Superior temporal gyrus (tissue), 1 donor: ENCODE results near the gene IKZF4.
"Not testable (repeated sequence)": the region's sequence is repeated elsewhere in the genome, so short reads cannot be mapped to it uniquely, and the experiment has no call there.

Experiments used
- DNase-seq: peaks from one replicate; pipeline ENCODE4 v3.0.0-alpha.2; 2016; ENCODE audit errors: extremely low spot score

The IKZF4 gene

DNA sequence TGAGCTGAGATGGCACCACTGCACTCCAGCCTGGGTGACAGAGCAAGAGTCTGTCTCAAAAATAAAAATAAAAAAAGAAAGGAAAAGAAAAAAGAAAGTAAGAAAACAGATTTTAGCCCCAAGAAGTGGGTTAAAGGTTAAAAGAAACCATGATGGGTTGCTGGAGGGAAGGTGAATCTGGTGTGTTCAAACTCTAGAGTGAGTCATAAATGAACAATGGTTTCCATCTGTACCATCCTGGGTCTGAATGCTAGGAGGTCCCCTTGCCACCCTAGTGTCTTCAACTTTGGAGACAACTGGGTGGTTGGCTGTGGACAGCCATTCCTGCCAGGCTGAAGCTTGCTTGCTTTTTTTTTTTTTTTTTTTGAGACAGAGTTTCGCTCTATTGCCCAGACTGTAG lies 19.3 kb downstream of the IKZF4 start:
- no peak for DNase-seq

GRCh38 chr12:56040963-56041551 lies 20.2 kb downstream of the IKZF4 start:
- DNase-seq = no peak

GRCh38 chr12:56041552-56042429 lies 20.9 kb downstream of the IKZF4 start, which contains the start of gene RPS26:
Gene RPS26, plus strand, starts transcription at chr12:56041918. Its CDS starts 249 bp downstream, at chr12:56042167.
- DNase-seq = peak; percentile 98

DNA sequence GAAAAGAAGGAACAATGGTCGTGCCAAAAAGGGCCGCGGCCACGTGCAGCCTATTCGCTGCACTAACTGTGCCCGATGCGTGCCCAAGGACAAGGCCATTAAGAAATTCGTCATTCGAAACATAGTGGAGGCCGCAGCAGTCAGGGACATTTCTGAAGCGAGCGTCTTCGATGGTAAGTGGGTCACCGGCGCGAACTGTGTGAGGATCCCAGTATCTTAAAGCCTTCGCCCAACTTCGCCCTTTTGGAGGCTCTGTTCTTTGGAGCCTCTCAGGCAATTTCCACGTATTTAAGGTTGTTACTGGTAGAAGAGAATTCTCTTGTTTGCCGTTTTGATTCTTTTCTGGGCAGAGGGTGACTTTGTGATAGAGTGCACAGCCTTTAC lies 21.6 kb downstream of the IKZF4 start:
- not testable (repeated sequence) for DNase-seq

DNA sequence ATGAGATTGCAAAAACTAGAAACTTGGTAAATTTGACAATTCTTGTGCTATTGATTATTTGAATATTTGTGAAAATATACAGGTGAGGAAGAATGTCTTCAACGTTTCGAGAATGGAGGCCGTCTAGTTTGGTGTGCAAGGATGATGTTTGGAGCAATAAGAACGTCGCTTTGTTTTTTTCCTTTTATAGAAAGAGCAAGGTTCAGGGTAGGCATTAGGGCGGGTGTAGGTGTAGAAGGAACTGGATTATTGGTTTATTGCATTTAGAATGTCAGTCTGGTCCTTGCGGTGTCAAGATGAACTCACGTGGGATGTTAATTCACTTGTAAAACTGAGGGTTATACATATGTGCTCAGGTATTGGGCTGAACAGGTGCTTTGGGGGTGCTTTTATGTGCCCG lies 22.0 kb downstream of the IKZF4 start:
- DNase-seq = no peak

DNA sequence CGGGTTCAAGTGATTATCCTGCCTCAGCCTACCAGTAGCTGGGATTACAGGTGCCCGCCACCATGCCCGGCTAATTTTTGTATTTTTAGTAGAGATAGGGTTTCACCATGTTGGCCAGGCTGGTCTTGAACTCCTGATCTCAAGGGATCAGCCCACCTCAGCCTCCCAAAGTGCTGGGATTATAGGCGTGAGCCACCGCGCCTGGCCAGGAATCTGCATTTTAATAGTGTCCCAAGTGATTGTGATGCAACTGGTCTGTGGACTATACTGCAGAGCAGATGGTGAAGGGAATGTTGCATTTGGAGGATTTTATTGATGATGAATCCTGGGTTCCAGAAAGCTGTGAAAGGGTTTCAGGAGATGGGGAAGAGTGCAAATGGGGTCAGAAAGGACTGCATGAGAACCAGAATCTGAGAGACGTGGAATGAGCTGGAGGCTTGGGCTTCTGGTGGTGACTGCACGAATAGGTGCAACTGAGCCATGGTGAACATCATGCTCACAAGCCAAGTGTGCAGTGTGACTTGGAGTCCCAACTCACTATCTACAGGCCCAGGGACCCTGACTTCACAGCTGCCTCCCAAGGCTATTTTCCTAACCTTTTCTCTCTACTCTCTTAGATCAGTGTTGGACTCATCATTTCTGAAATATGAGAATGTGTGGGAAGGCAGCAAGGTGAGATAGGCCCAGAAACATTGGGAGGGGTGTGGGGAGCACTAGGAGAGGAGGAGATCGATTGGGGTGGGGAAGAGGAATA lies 25.4 kb downstream of the IKZF4 start:
- no peak for DNase-seq

- no peak for DNase-seq
Measured at GRCh38 chr12:56053407-56053893, 32.6 kb downstream of the IKZF4 start.

DNA sequence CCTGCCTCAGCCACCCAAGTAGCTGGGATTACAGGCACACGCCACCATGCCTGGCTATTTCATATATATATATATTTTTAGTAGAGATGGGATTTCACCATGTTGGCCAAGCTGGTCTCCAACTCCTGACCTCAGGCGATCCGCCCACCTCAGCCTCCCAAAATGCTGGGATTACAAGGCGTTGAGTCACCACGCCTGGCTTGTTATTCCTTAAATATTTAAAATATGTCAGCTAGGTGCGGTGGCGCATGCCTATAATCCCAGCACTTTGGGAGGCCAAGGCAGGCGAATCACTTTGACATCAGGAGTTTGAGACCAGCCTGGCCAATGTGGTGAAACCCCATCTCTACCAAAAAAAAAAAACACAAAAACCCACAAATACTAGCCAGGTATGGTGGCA lies 39.1 kb downstream of the IKZF4 start:
- DNase-seq = not testable (repeated sequence)

GRCh38 chr12:56061982-56062381 lies 41.1 kb downstream of the IKZF4 start:
- DNase-seq = no peak

DNA sequence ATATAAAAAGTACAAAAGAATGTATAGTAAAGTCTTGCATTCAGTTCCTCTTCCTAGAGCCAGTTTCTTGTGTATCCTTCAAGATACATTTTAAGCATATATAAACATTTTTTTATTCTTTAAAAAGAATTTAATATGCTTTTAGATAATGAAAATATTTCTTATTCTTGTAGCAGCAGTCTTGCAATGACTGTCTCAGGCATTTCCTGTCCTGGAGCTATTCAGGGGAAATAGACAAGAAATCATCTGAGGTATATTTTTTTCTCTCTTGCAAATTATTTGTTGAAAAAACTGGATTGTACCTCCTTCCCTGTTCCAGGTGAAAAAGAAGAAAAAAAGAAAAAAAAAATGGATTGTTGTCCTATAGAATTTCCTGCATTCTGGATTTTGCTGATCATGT lies 42.2 kb downstream of the IKZF4 start:
- DNase-seq = no peak

GRCh38 chr12:56071648-56072047 lies 50.8 kb downstream of the IKZF4 start:
- no peak for DNase-seq

DNA sequence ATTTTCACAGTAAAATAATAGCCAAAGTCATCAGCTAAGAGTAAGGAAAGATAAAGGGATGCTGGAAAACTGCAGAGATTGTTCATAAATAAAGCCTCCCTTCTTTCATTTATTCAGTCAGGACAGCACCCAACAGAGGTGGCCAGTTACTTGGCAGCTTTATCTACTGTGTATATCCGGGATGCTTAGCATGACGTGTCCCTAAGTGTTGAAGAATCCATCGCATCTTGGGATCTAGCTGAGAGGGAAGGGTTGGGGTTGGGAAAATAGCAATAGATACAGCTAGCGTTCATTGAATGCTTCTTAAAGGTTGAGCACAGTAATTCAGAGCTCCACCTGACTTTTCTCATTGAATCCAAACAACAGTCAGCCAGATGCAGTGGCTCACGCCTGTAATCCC lies 53.6 kb downstream of the IKZF4 start:
- no peak for DNase-seq

DNA sequence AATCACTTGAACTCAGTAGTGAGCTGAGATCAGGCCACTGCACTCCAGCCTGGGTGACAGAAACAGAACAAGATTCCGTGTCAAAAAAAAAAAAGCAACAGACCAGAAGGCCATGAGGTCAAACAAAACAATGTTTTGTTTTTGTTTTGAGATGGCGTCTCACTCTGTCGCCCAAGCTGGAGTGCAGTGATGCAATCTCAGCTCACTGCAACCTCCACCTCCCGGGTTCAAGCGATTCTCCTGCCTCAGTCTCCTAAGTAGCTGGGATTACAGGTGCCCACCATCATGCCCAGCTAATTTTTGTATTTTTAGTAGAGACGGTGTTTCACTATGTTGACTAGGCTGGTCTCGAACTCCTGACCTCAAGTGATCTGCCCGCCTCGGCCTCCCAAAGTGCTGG lies 57.1 kb downstream of the IKZF4 start:
- DNase-seq = not testable (repeated sequence)

DNA sequence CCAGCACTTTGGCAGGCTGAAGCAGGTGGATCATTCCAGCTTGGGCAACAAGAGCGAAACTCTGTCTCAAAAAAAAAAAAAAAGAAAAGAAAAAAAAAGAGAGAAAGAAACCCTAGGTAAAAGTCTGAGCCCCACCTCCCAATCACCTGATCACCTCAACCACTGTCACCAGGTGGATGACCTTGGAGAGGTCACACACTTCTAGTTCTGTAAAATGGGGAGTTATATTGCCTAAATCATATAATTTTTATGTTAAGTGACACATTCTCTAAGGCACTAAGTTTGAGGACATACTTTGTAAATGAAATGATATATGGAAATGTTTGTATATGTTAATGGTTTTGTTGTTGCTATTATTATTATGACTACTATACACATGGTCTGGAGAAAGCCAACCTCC lies 57.6 kb downstream of the IKZF4 start:
- no peak for DNase-seq

GRCh38 chr12:56078931-56079722 lies 58.3 kb downstream of the IKZF4 start:
- DNase-seq = peak; percentile 84

GRCh38 chr12:56079723-56080555 lies 59.1 kb downstream of the IKZF4 start, which contains the start of gene ERBB3:
Gene ERBB3, plus strand, starts transcription at chr12:56080165. Its CDS starts 136 bp downstream, at chr12:56080301.
- DNase-seq = peak; percentile 79

- no peak for DNase-seq
Measured at GRCh38 chr12:56080556-56081138, 59.8 kb downstream of the IKZF4 start.

DNA sequence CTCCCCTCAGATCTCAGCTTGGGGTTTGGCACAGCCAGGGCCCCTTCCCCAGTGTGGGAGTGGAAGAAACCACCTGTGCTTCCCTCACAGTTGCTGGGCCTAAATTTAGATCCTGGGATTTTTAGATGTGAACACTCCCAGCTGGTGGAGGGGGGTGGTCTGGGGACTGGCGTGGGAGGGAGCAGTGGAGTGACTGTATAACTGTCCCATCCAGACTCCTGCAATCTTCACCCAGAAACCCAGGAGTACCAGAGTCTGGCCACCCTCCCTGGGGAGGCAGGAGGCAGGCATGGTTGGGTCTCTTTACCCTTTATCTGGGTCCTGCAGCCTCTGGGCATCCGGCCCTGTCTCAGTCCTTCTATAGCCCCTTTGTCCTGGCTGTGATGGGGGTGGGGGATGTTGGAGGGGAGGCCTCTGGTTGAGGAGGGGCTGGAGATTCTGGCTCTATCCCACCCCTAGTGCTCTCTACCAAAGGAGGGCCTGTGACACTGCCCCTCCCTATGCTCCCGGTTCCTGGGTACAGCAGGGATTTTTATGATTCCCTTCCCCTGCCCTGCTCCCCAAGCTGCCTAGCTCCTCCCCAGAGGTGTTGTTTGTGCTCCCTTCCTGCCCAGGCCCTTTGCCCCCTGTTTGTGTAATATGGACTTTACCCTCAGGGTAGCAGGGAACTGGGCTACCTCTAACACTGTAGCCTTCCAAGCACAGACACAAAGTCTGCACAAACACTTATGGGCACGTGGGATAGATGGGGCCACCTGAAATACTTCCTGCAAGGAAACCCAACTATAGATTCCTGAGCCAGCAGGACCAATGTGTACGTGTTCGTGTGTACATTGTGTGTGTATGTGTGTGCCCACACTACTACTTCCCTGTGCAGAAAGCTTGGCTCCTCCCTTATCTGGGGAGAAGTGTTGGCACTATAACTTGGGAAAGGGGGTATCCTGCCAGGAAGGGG lies 60.8 kb downstream of the IKZF4 start:
- DNase-seq = peak; percentile 67

- DNase-seq = no peak
Measured at GRCh38 chr12:56082382-56082781, 61.5 kb downstream of the IKZF4 start.
